Smooth muscle cell of the brain vasculature (primary cell): ENCODE results near the gene YOD1.

ENCODE experiments used
- DNase-seq: peaks from one replicate; pipeline ENCODE4 v3.0.0-alpha.2; 2012; ENCODE audit warnings: low read depth, low spot score

YOD1 gene

GRCh38 chr1:207051191-207051943 is at the start of gene YOD1:
Gene YOD1, minus strand, starts transcription at chr1:207051208. Its CDS starts 178 bp downstream, at chr1:207051030.
- no peak for DNase-seq

GRCh38 chr1:207097871-207098324 is 46.9 kb upstream of the YOD1 start:
- DNase-seq = no peak

- no peak for DNase-seq
Observed at GRCh38 chr1:207093944-207094343, 42.9 kb upstream of the YOD1 start.

GRCh38 chr1:207091200-207091908 is 40.3 kb upstream of the YOD1 start:
- no peak for DNase-seq

- DNase-seq = no peak
Observed at GRCh38 chr1:207089627-207090355, 38.8 kb upstream of the YOD1 start.

GRCh38 chr1:207088701-207089626 is 38.0 kb upstream of the YOD1 start, which contains the start of gene C4BPB:
Gene C4BPB, plus strand, starts transcription at chr1:207088860. Its CDS starts 672 bp downstream, at chr1:207089532.
- no peak for DNase-seq

- DNase-seq = no peak
Observed at GRCh38 chr1:207088161-207088560, 37.2 kb upstream of the YOD1 start.

- DNase-seq = no peak
Observed at GRCh38 chr1:207085887-207086286, 34.9 kb upstream of the YOD1 start.

- no peak for DNase-seq
Observed at GRCh38 chr1:207084701-207085180, 33.7 kb upstream of the YOD1 start.

- no peak for DNase-seq
Observed at GRCh38 chr1:207084232-207084631, 33.2 kb upstream of the YOD1 start.

GRCh38 chr1:207081806-207082205 is 30.8 kb upstream of the YOD1 start:
- no peak for DNase-seq

GRCh38 chr1:207081088-207081487 is 30.1 kb upstream of the YOD1 start:
- no peak for DNase-seq

- DNase-seq = no peak
Observed at GRCh38 chr1:207079706-207080241, 28.8 kb upstream of the YOD1 start.

GRCh38 chr1:207078578-207079132 is 27.6 kb upstream of the YOD1 start:
- DNase-seq = no peak

- DNase-seq = peak; percentile 51
Observed at GRCh38 chr1:207077470-207078377, 26.7 kb upstream of the YOD1 start.

GRCh38 chr1:207077012-207077411 is 26.0 kb upstream of the YOD1 start:
- DNase-seq = no peak

GRCh38 chr1:207076181-207076955 is 25.4 kb upstream of the YOD1 start:
- no peak for DNase-seq
